ENCODE measurements around the gene DIDO1. TPM values are rescaled to one million over a fixed set of nuclear protein-coding genes. Genes with fewer than 3 reads are reported as not detected.

The DIDO1 gene
- total RNA-seq, 2 donors from 2014 or later = 34.7 to 37.5 TPM

- no peaks in the 10 kb centered on the region for H3K9me3 ChIP-seq
- peaks cover 0 to 11% of the 10 kb centered on the region in 2 donors for H3K4me1 ChIP-seq
- DNase-seq (ENCODE audit: low spot score) = no peak
- peaks cover 50% of the 10 kb centered on the region for H3K36me3 ChIP-seq
- no peak overlapping the region for H3K27ac ChIP-seq
- H3K27me3 ChIP-seq = no peaks in the 10 kb centered on the region
- TF ChIP-seq CTCF (IDR thresholded peaks at IDR 0.05) = no peak
- H3K4me3 ChIP-seq = no peak overlapping the region
Measured at GRCh38 chr20:62887860-62888239, 38.5 kb downstream of the DIDO1 start.

GRCh38 chr20:62887152-62887859 is 39.0 kb downstream of the DIDO1 start:
- H3K27ac ChIP-seq = no peak overlapping the region
- peaks cover 44% of the 10 kb centered on the region for H3K36me3 ChIP-seq
- H3K27me3 ChIP-seq = no peaks in the 10 kb centered on the region
- H3K4me1 ChIP-seq = peaks cover 0 to 11% of the 10 kb centered on the region in 2 donors
- H3K4me3 ChIP-seq = no peak overlapping the region
- peak; percentile 61 for DNase-seq (ENCODE audit: low spot score)
- H3K9me3 ChIP-seq = no peaks in the 10 kb centered on the region
- TF ChIP-seq CTCF (IDR thresholded peaks at IDR 0.05) = no peak

GRCh38 chr20:62886709-62887058 is 39.6 kb downstream of the DIDO1 start:
- H3K27me3 ChIP-seq = no peaks in the 10 kb centered on the region
- no peak for DNase-seq (ENCODE audit: low spot score)
- no peaks in the 10 kb centered on the region for H3K9me3 ChIP-seq
- H3K4me1 ChIP-seq = peaks cover 0 to 11% of the 10 kb centered on the region in 2 donors
- no peak overlapping the region for H3K27ac ChIP-seq
- peaks cover 41% of the 10 kb centered on the region for H3K36me3 ChIP-seq
- no peak for TF ChIP-seq CTCF (IDR thresholded peaks at IDR 0.05)
- H3K4me3 ChIP-seq = no peak overlapping the region

GRCh38 chr20:62885896-62886708 is 40.2 kb downstream of the DIDO1 start:
- Histone ChIP-seq H3K4me1 (peaks cover 0 to 11% of the 10 kb centered on the region in 2 donors), H3K27ac (no peak overlapping the region), H3K9me3 (no peaks in the 10 kb centered on the region), H3K36me3 (peaks cover 41% of the 10 kb centered on the region), H3K4me3 (no peak overlapping the region), H3K27me3 (no peaks in the 10 kb centered on the region)
- no peak for TF ChIP-seq CTCF (IDR thresholded peaks at IDR 0.05)
- no peak for DNase-seq (ENCODE audit: low spot score)

- TF ChIP-seq CTCF (IDR thresholded peaks at IDR 0.05) = no peak
- Histone ChIP-seq H3K36me3 (peaks cover 41% of the 10 kb centered on the region), H3K9me3 (no peaks in the 10 kb centered on the region), H3K27ac (no peak overlapping the region), H3K27me3 (no peaks in the 10 kb centered on the region), H3K4me1 (peaks cover 0 to 11% of the 10 kb centered on the region in 2 donors), H3K4me3 (no peak overlapping the region)
- no peak for DNase-seq (ENCODE audit: low spot score)
Measured at GRCh38 chr20:62885046-62885895, 41.0 kb downstream of the DIDO1 start.
